ENCODE data around the gene KLK7.

The KLK7 gene

GRCh38 chr19:51006406-51006805 is 22.7 kb upstream of the KLK7 start:
- no peak for ATAC-seq
- TF ChIP-seq BACH2 (CRISPR knock-in tag; IDR thresholded peaks at IDR 0.05; ENCODE audit: borderline replicate concordance) = no peak
- TF ChIP-seq GLIS3 (CRISPR knock-in tag; IDR thresholded peaks at IDR 0.05) = no peak
- no peak for TF ChIP-seq RARB (CRISPR knock-in tag; IDR thresholded peaks at IDR 0.05)
- TF ChIP-seq POU6F1 (CRISPR knock-in tag; IDR thresholded peaks at IDR 0.05; ENCODE audit: borderline replicate concordance, low read depth) = no peak
- no peak for TF ChIP-seq TOX (CRISPR knock-in tag; IDR thresholded peaks at IDR 0.05; ENCODE audit: borderline replicate concordance)
- TF ChIP-seq OSR1 (CRISPR knock-in tag; IDR thresholded peaks at IDR 0.05) = no peak
- TF ChIP-seq ZNF565 (CRISPR knock-in tag; conservative IDR thresholded peaks at IDR 0.05; ENCODE audit: low read depth) = no peak

- ATAC-seq = no peak
- no peak for TF ChIP-seq ARNTL (CRISPR knock-in tag; IDR thresholded peaks at IDR 0.05; ENCODE audit: borderline replicate concordance, low read depth)
- TF ChIP-seq RARB (CRISPR knock-in tag; IDR thresholded peaks at IDR 0.05) = no peak
- no peak for TF ChIP-seq ZNF565 (CRISPR knock-in tag; conservative IDR thresholded peaks at IDR 0.05; ENCODE audit: low read depth)
- no peak for TF ChIP-seq ESRRG (CRISPR knock-in tag; IDR thresholded peaks at IDR 0.05)
- TF ChIP-seq ZNF70 (CRISPR knock-in tag; IDR thresholded peaks at IDR 0.05) = no peak
- TF ChIP-seq SNAI2 (CRISPR knock-in tag; IDR thresholded peaks at IDR 0.05) = no peak
- TF ChIP-seq CSRNP3 (CRISPR knock-in tag; IDR thresholded peaks at IDR 0.05) = no peak
- TF ChIP-seq OSR1 (CRISPR knock-in tag; IDR thresholded peaks at IDR 0.05) = no peak
- TF ChIP-seq CSDC2 (CRISPR knock-in tag; IDR thresholded peaks at IDR 0.05) = no peak
- no peak for TF ChIP-seq ZNF8 (CRISPR knock-in tag; IDR thresholded peaks at IDR 0.05)
- TF ChIP-seq ISL1 (CRISPR knock-in tag; IDR thresholded peaks at IDR 0.05) = no peak
- TF ChIP-seq ZC3H10 (CRISPR knock-in tag; IDR thresholded peaks at IDR 0.05) = no peak
- no peak for TF ChIP-seq PATZ1 (CRISPR knock-in tag; IDR thresholded peaks at IDR 0.05; ENCODE audit: borderline replicate concordance)
- TF ChIP-seq POU6F1 (CRISPR knock-in tag; IDR thresholded peaks at IDR 0.05; ENCODE audit: borderline replicate concordance, low read depth) = no peak
- no peak for TF ChIP-seq CREB5 (CRISPR knock-in tag; IDR thresholded peaks at IDR 0.05; ENCODE audit: low read depth)
These were observed 21.5 kb upstream of the KLK7 start for GRCh38 chr19:51005248-51005647.

GRCh38 chr19:51003316-51003715 is 19.6 kb upstream of the KLK7 start:
- TF ChIP-seq ZC3H10 (CRISPR knock-in tag; IDR thresholded peaks at IDR 0.05) (no peak), ZNF565 (CRISPR knock-in tag; conservative IDR thresholded peaks at IDR 0.05; ENCODE audit: low read depth) (no peak)
- ATAC-seq = no peak

GRCh38 chr19:51002542-51003311 is 19.0 kb upstream of the KLK7 start:
- no peak for ATAC-seq
- TF ChIP-seq ZC3H10 (CRISPR knock-in tag; IDR thresholded peaks at IDR 0.05) (no peak), GLIS3 (CRISPR knock-in tag; IDR thresholded peaks at IDR 0.05) (no peak), ZFP30 (CRISPR knock-in tag; IDR thresholded peaks at IDR 0.05) (no peak), ESRRG (CRISPR knock-in tag; IDR thresholded peaks at IDR 0.05) (no peak), TOX (CRISPR knock-in tag; IDR thresholded peaks at IDR 0.05; ENCODE audit: borderline replicate concordance) (no peak), CSRNP3 (CRISPR knock-in tag; IDR thresholded peaks at IDR 0.05) (no peak), CREB5 (CRISPR knock-in tag; IDR thresholded peaks at IDR 0.05; ENCODE audit: low read depth) (no peak), OSR1 (CRISPR knock-in tag; IDR thresholded peaks at IDR 0.05) (no peak), RARB (CRISPR knock-in tag; IDR thresholded peaks at IDR 0.05) (no peak), ARNTL (CRISPR knock-in tag; IDR thresholded peaks at IDR 0.05; ENCODE audit: borderline replicate concordance, low read depth) (no peak), BACH2 (CRISPR knock-in tag; IDR thresholded peaks at IDR 0.05; ENCODE audit: borderline replicate concordance) (no peak), ZNF8 (CRISPR knock-in tag; IDR thresholded peaks at IDR 0.05) (no peak), TCF4 (CRISPR knock-in tag; IDR thresholded peaks at IDR 0.05; ENCODE audit: borderline replicate concordance) (no peak), ISL1 (CRISPR knock-in tag; IDR thresholded peaks at IDR 0.05) (no peak)
